Measurements from ENCODE around the gene DAND5. TPM values are rescaled to one million over a fixed set of nuclear protein-coding genes. Genes with fewer than 3 reads are reported as not detected.
A peak's percentile ranks its signal among the peaks of the same experiment; 100 is the strongest.

DAND5 gene
- total and polyA plus RNA-seq, 2 of the 13 experiments (the other 11 are each of a cell fraction or from before 2014, with no cell fraction given) = 0.04 TPM; not detected in 1

DNA sequence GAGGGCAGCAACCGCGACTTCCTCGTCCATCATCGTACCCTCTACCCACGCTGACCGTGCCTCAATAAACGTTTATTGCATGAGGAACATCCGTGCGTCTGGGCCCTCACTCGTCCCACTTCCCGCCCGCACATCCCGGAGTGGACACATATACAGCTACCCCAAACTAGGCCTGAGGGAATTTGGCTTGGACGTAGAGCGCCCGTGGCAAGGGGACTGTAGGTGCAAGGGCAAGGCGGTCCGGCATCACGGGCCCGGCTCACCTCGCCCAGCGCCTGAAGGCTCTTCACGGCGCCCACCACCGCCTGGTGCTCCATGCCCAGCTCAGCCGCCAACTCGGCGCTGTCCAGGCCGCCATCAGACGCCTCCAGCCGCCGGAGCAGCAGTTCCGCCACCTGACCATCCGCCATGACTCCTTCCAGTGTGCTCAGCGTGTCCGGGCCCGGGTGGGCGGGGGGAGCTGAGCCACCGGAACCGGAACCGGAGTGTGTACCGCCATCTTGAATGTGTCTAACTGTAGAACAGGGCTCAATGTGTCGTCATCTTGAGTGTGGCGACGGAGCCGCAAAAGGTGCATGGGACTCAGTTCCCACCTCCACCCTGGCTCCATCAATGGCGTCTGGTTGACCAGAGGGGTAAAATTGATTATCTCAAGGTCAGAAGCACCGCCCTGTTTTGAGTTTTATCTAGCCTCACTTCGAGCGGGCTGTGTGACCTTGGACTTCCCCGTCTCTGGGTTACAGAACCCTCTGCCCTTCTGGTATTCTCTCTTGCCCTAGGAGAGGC, 35.9 kb upstream of the DAND5 start, which contains the start of gene FARSA (continued):
- TF ChIP-seq ZNF768 (CRISPR knock-in tag; IDR thresholded peaks at IDR 0.05) = peak; percentile 61
- TF ChIP-seq CREB1 (IDR thresholded peaks at IDR 0.05) = peak; percentile 75
- peak; percentile 67; the same call in 1 of the 2 replicates for TF ChIP-seq CREB1 (CRISPR knock-in tag; IDR thresholded peaks at IDR 0.05)
- peak; percentile 93 for TF ChIP-seq MYC (CRISPR knock-in tag; IDR thresholded peaks at IDR 0.05; ENCODE audit: borderline replicate concordance)
- peak; percentile 94 for TF ChIP-seq RBFOX2 (IDR thresholded peaks at IDR 0.05; ENCODE audit: low read depth, low read length)
- no peak for TF ChIP-seq SP140L (CRISPR knock-in tag; IDR thresholded peaks at IDR 0.05; ENCODE audit: borderline replicate concordance)
- peak; percentile 42; the same call in 1 of the 2 replicates for TF ChIP-seq SAFB2 (CRISPR knock-in tag; IDR thresholded peaks at IDR 0.05; ENCODE audit: borderline replicate concordance, low read depth)
- 0 out of 2 replicates have a peak, but pooled peaks have one; percentile 23 for TF ChIP-seq STAT5B (CRISPR knock-in tag; IDR thresholded peaks at IDR 0.05)
- TF ChIP-seq ATF1 (CRISPR knock-in tag; IDR thresholded peaks at IDR 0.05) = no peak
- TF ChIP-seq POLR2A (IDR thresholded peaks at IDR 0.05; ENCODE audit: insufficient read depth in 1 of 2, low read depth in 2 of 2, low read length in 2 of 2) = peak; percentile 80 to 99
- TF ChIP-seq CHCHD3 (CRISPR knock-in tag; IDR thresholded peaks at IDR 0.05) = peak; percentile 58; the same call in 1 of the 2 replicates
- peak; percentile 24; the same call in 1 of the 2 replicates for TF ChIP-seq SIX1 (CRISPR knock-in tag; IDR thresholded peaks at IDR 0.05; ENCODE audit: borderline replicate concordance)
- TF ChIP-seq, protein P1, sequence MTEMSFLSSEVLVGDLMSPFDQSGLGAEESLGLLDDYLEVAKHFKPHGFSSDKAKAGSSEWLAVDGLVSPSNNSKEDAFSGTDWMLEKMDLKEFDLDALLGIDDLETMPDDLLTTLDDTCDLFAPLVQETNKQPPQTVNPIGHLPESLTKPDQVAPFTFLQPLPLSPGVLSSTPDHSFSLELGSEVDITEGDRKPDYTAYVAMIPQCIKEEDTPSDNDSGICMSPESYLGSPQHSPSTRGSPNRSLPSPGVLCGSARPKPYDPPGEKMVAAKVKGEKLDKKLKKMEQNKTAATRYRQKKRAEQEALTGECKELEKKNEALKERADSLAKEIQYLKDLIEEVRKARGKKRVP (CRISPR knock-in tag; IDR thresholded peaks at IDR 0.05) = 0 out of 4 replicates have a peak, but pooled peaks of 1 of the 2 experiments have one; percentile 40
- peak; percentile 83; the same call in 1 of the 2 replicates for TF ChIP-seq KDM5B (CRISPR knock-in tag; IDR thresholded peaks at IDR 0.05; ENCODE audit: borderline replicate concordance)
- peak; percentile 97 for TF ChIP-seq DMAP1 (CRISPR knock-in tag; IDR thresholded peaks at IDR 0.05)
- TF ChIP-seq, protein P2, sequence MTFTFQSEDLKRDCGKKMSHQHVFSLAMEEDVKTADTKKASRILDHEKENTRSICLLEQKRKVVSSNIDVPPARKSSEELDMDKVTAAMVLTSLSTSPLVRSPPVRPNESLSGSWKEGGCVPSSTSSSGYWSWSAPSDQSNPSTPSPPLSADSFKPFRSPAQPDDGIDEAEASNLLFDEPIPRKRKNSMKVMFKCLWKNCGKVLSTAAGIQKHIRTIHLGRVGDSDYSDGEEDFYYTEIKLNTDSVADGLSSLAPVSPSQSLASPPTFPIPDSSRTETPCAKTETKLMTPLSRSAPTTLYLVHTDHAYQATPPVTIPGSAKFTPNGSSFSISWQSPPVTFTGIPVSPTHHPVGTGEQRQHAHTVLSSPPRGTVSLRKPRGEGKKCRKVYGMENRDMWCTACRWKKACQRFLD (CRISPR knock-in tag; IDR thresholded peaks at IDR 0.05; ENCODE audit: borderline replicate concordance) = 0 out of 2 replicates have a peak, but pooled peaks have one; percentile 36
- no peak for TF ChIP-seq ZNF816 (CRISPR knock-in tag; IDR thresholded peaks at IDR 0.05; ENCODE audit: borderline replicate concordance)
- TF ChIP-seq SOX5 (CRISPR knock-in tag; IDR thresholded peaks at IDR 0.05; ENCODE audit: borderline replicate concordance) = peak; percentile 45
- 0 out of 2 replicates have a peak, but pooled peaks have one; percentile 17 for TF ChIP-seq ZBTB20 (CRISPR knock-in tag; IDR thresholded peaks at IDR 0.05; ENCODE audit: borderline replicate concordance, low read depth)
- no peak; the same call in 1 of the 2 replicates for TF ChIP-seq ZSCAN29 (CRISPR knock-in tag; conservative IDR thresholded peaks at IDR 0.05)
- 0 out of 2 replicates have a peak, but pooled peaks have one; percentile 66 for TF ChIP-seq ZNF879 (CRISPR knock-in tag; IDR thresholded peaks at IDR 0.05)
- TF ChIP-seq, protein P3, sequence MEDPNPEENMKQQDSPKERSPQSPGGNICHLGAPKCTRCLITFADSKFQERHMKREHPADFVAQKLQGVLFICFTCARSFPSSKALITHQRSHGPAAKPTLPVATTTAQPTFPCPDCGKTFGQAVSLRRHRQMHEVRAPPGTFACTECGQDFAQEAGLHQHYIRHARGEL (CRISPR knock-in tag; IDR thresholded peaks at IDR 0.05) = no peak
- no peak for TF ChIP-seq ATAD3A (CRISPR knock-in tag; IDR thresholded peaks at IDR 0.05)
- TF ChIP-seq ZNF207 (IDR thresholded peaks at IDR 0.05; ENCODE audit: borderline replicate concordance) = no peak
- no peak for TF ChIP-seq HNRNPL (IDR thresholded peaks at IDR 0.05; ENCODE audit: low read depth, low read length)
- TF ChIP-seq, protein P4, sequence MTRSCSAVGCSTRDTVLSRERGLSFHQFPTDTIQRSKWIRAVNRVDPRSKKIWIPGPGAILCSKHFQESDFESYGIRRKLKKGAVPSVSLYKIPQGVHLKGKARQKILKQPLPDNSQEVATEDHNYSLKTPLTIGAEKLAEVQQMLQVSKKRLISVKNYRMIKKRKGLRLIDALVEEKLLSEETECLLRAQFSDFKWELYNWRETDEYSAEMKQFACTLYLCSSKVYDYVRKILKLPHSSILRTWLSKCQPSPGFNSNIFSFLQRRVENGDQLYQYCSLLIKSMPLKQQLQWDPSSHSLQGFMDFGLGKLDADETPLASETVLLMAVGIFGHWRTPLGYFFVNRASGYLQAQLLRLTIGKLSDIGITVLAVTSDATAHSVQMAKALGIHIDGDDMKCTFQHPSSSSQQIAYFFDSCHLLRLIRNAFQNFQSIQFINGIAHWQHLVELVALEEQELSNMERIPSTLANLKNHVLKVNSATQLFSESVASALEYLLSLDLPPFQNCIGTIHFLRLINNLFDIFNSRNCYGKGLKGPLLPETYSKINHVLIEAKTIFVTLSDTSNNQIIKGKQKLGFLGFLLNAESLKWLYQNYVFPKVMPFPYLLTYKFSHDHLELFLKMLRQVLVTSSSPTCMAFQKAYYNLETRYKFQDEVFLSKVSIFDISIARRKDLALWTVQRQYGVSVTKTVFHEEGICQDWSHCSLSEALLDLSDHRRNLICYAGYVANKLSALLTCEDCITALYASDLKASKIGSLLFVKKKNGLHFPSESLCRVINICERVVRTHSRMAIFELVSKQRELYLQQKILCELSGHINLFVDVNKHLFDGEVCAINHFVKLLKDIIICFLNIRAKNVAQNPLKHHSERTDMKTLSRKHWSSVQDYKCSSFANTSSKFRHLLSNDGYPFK (CRISPR knock-in tag; IDR thresholded peaks at IDR 0.05; ENCODE audit: borderline replicate concordance) = peak; percentile 99

Measured in HepG2 (cell line).